ENCODE results near the gene COPS2. TPM values are rescaled to one million over a fixed set of nuclear protein-coding genes. Genes with fewer than 3 reads are reported as not detected.

COPS2 gene
- total and polyA plus RNA-seq, 2 of the 13 experiments (the other 11 are each of a cell fraction or from before 2014, with no cell fraction given), result 37.8 to 66.3 TPM

DNA sequence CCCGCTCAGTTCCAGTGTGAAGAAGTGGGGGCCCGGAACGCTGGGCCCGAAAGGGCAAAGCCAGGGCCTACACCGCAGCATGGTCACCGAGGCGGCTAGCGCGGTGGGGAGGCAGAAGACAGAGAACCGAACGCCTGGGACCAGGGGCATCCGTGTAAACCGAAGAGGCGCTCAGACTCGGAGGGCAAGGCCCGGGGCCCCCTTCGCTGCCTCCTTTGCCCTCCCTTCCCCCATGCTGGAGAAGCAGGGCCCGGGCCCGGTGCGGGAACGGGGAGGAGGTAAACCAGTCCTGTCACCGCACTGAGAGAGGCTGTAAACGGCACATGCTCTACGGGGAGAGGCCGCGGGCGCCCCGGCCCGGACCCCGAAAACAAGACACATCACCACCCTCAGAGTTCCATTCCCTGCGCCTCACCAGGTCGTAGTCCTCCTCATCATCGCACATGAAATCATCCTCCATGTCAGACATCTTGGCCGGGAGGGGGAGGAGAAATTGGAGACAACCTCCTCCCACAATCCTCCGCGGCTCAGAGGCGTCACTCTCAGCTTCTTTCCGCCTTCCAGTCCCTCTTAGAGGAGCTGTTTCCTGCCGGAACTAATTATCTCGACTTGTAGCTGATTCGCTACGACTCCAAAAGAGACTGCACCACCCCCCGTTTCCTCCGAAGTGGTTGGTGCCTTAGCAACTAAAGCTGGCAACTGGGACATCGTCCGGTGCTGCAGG, at the start of gene COPS2 (continued):
- peak; percentile 52; the same call in 1 of the 2 replicates for TF ChIP-seq MYC (CRISPR knock-in tag; IDR thresholded peaks at IDR 0.05; ENCODE audit: borderline replicate concordance)
- TF ChIP-seq, protein P1, sequence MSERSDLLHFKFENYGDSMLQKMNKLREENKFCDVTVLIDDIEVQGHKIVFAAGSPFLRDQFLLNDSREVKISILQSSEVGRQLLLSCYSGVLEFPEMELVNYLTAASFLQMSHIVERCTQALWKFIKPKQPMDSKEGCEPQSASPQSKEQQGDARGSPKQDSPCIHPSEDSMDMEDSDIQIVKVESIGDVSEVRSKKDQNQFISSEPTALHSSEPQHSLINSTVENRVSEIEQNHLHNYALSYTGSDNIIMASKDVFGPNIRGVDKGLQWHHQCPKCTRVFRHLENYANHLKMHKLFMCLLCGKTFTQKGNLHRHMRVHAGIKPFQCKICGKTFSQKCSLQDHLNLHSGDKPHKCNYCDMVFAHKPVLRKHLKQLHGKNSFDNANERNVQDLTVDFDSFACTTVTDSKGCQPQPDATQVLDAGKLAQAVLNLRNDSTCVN (CRISPR knock-in tag; IDR thresholded peaks at IDR 0.05; ENCODE audit: borderline replicate concordance), result no peak
- TF ChIP-seq NRL (CRISPR knock-in tag; IDR thresholded peaks at IDR 0.05; ENCODE audit: borderline replicate concordance), result no peak; the same call in 1 of the 2 replicates
- TF ChIP-seq NFYB (CRISPR knock-in tag; IDR thresholded peaks at IDR 0.05), result peak; percentile 59
- TF ChIP-seq, protein P2, sequence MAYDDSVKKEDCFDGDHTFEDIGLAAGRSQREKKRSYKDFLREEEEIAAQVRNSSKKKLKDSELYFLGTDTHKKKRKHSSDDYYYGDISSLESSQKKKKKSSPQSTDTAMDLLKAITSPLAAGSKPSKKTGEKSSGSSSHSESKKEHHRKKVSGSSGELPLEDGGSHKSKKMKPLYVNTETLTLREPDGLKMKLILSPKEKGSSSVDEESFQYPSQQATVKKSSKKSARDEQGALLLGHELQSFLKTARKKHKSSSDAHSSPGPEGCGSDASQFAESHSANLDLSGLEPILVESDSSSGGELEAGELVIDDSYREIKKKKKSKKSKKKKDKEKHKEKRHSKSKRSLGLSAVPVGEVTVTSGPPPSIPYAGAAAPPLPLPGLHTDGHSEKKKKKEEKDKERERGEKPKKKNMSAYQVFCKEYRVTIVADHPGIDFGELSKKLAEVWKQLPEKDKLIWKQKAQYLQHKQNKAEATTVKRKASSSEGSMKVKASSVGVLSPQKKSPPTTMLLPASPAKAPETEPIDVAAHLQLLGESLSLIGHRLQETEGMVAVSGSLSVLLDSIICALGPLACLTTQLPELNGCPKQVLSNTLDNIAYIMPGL (CRISPR knock-in tag; IDR thresholded peaks at IDR 0.05; ENCODE audit: borderline replicate concordance in 1 of 2, low read depth in 1 of 2), result peak; percentile 60 to 80; a peak in 2 of 4 replicates
- TF ChIP-seq ZNF672 (CRISPR knock-in tag; IDR thresholded peaks at IDR 0.05), result no peak
- peak; percentile 93 for TF ChIP-seq ELF3 (CRISPR knock-in tag; IDR thresholded peaks at IDR 0.05)
- TF ChIP-seq, protein P3, sequence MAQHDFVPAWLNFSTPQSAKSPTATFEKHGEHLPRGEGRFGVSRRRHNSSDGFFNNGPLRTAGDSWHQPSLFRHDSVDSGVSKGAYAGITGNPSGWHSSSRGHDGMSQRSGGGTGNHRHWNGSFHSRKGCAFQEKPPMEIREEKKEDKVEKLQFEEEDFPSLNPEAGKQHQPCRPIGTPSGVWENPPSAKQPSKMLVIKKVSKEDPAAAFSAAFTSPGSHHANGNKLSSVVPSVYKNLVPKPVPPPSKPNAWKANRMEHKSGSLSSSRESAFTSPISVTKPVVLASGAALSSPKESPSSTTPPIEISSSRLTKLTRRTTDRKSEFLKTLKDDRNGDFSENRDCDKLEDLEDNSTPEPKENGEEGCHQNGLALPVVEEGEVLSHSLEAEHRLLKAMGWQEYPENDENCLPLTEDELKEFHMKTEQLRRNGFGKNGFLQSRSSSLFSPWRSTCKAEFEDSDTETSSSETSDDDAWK (CRISPR knock-in tag; IDR thresholded peaks at IDR 0.05), result no peak
- TF ChIP-seq MIER2 (CRISPR knock-in tag; IDR thresholded peaks at IDR 0.05), result peak; percentile 59; the same call in 1 of the 2 replicates
- TF ChIP-seq ZNF317 (CRISPR knock-in tag; IDR thresholded peaks at IDR 0.05), result peak; percentile 69; the same call in 1 of the 2 replicates
- TF ChIP-seq ZNF567 (CRISPR knock-in tag; IDR thresholded peaks at IDR 0.05; ENCODE audit: borderline replicate concordance), result 0 out of 2 replicates have a peak, but pooled peaks have one; percentile 33
- no peak for TF ChIP-seq ONECUT2 (CRISPR knock-in tag; IDR thresholded peaks at IDR 0.05)
- no peak for TF ChIP-seq ZNF44 (CRISPR knock-in tag; IDR thresholded peaks at IDR 0.05)
- TF ChIP-seq, protein P4, sequence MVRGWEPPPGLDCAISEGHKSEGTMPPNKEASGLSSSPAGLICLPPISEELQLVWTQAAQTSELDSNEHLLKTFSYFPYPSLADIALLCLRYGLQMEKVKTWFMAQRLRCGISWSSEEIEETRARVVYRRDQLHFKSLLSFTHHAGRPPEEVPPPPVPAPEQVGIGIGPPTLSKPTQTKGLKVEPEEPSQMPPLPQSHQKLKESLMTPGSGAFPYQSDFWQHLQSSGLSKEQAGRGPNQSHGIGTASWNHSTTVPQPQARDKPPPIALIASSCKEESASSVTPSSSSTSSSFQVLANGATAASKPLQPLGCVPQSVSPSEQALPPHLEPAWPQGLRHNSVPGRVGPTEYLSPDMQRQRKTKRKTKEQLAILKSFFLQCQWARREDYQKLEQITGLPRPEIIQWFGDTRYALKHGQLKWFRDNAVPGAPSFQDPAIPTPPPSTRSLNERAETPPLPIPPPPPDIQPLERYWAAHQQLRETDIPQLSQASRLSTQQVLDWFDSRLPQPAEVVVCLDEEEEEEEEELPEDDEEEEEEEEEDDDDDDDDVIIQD (CRISPR knock-in tag; IDR thresholded peaks at IDR 0.05; ENCODE audit: low read depth), result peak; percentile 83
- no peak; the same call in 1 of the 2 replicates for TF ChIP-seq ZNF441 (CRISPR knock-in tag; IDR thresholded peaks at IDR 0.05; ENCODE audit: borderline replicate concordance)
- peak; percentile 78 for TF ChIP-seq TBX2 (CRISPR knock-in tag; IDR thresholded peaks at IDR 0.05; ENCODE audit: borderline replicate concordance)
- peak; percentile 96 for TF ChIP-seq TARDBP (CRISPR knock-in tag; IDR thresholded peaks at IDR 0.05)
- TF ChIP-seq ZKSCAN1 (IDR thresholded peaks at IDR 0.05; ENCODE audit: low read length), result 0 out of 2 replicates have a peak, but pooled peaks have one; percentile 38
- peak; percentile 59; the same call in 1 of the 2 replicates for TF ChIP-seq NFKB2 (CRISPR knock-in tag; IDR thresholded peaks at IDR 0.05; ENCODE audit: borderline replicate concordance)
- TF ChIP-seq, protein P5, sequence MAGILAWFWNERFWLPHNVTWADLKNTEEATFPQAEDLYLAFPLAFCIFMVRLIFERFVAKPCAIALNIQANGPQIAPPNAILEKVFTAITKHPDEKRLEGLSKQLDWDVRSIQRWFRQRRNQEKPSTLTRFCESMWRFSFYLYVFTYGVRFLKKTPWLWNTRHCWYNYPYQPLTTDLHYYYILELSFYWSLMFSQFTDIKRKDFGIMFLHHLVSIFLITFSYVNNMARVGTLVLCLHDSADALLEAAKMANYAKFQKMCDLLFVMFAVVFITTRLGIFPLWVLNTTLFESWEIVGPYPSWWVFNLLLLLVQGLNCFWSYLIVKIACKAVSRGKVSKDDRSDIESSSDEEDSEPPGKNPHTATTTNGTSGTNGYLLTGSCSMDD (CRISPR knock-in tag; IDR thresholded peaks at IDR 0.05), result no peak
- peak; percentile 59; the same call in 1 of the 2 replicates for TF ChIP-seq SP5 (CRISPR knock-in tag; IDR thresholded peaks at IDR 0.05; ENCODE audit: borderline replicate concordance, low read depth)
- no peak for TF ChIP-seq ZFP90 (CRISPR knock-in tag; IDR thresholded peaks at IDR 0.05; ENCODE audit: borderline replicate concordance)
- no peak for TF ChIP-seq ZNF850 (CRISPR knock-in tag; conservative IDR thresholded peaks at IDR 0.05)

All from HepG2 (cell line).